Astrocyte (in vitro differentiated cells and primary cell): ENCODE data around the gene MMP7.

Experiments used
- CTCF ChIP-seq: IDR thresholded peaks from 2 replicates; pipeline ENCODE4 v1.5.1; 2011; ENCODE audit warnings: low read depth, mild to moderate bottlenecking, inconsistent platforms, low read length, moderate library complexity; ENCODE audit not compliant: insufficient read depth
- EZH2 ChIP-seq: IDR thresholded peaks from 2 replicates; pipeline ENCODE4 v1.6.1; 2012; ENCODE audit warnings: mild to moderate bottlenecking, low read length, inconsistent platforms; ENCODE audit not compliant: insufficient read depth

- TF ChIP-seq CTCF = no peak
- TF ChIP-seq EZH2 = no peak
Measured at GRCh38 chr11:102522312-102523188, 8.0 kb downstream of the MMP7 start.
